Mesodermal cell (in vitro differentiated cells): ENCODE data around the gene WNT9B.

ENCODE experiments used
- H3K27ac ChIP-seq: 2 replicates; pipeline ENCODE4 v1.7.0; 2013; ENCODE audit warnings: mild to moderate bottlenecking, low read depth, low read length, moderate library complexity; ENCODE audit not compliant: severe bottlenecking
- H3K36me3 ChIP-seq: 2 replicates; pipeline ENCODE4 v1.7.1; 2013; ENCODE audit warnings: mild to moderate bottlenecking, low read length, moderate library complexity; ENCODE audit not compliant: control insufficient read depth, insufficient read depth
- H3K4me1 ChIP-seq: one replicate; pipeline ENCODE4 v1.7.1; 2013; ENCODE audit warnings: mild to moderate bottlenecking, low read length; ENCODE audit not compliant: insufficient read depth, control insufficient read depth, poor library complexity, severe bottlenecking
- H3K4me3 ChIP-seq: 2 replicates; pipeline ENCODE4 v1.7.0; 2013; ENCODE audit warnings: low read length, control low read depth, mild to moderate bottlenecking; ENCODE audit not compliant: insufficient read depth, poor library complexity, severe bottlenecking; ENCODE audit errors: extremely low read depth
- H3K9me3 ChIP-seq: 2 replicates; pipeline ENCODE4 v1.7.1; 2013; ENCODE audit warnings: mild to moderate bottlenecking, low read length, moderate library complexity; ENCODE audit not compliant: control insufficient read depth
- WGBS, 2 experiments: methylation state at CpG; one replicate each; pipeline ENCODE4 v1.1.5; 2013; ENCODE audit warnings: missing lambda C conversion rate in 2 of 2; ENCODE audit not compliant: insufficient coverage in 2 of 2; 5-methylcytosine and 5-hydroxymethylcytosine counted together

WNT9B gene

DNA sequence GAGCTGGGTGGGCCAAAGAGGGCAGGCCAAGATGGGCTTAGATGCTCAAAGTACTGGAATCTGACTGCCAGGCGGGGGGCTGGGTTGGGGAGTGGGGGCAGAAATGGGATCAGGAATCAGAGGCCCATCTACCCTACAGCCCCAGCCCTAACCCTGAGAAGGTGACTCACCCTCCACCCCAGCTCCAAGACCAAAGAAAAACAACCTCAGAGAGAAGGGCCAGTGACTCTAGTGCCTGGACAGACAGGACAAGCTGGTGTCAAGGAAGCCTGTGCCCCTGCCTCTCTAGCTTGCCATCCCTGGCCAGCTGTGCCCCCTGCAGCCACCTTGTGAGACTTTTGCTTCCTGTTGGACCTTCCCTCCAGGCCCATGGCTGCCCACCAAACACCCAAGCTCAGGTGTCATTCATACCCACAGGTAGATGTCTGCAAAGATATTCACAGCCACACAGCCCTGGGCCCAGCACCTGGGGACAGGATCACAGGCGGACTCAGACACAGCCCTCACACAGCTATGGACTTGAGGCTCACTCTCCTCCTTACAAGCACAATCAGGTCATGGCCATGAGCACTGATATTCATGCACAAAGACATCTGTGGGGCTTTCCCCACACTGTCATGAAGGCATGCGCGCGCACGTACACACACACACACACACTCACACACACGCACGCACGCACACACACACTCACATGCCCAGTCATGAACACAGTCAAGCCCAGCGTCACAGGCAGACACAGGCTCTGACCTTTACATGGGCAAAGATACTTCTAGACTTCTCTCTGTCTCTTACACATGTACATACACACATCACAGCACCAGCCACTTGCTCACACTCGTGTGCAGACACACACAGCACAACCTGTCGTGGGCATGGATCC, 35.7 kb upstream of the WNT9B start:
- H3K27ac ChIP-seq = no peak overlapping the region
- no peaks in the 10 kb centered on the region for H3K36me3 ChIP-seq
- H3K4me1 ChIP-seq = peaks cover 62% of the 10 kb centered on the region
- no peaks in the 10 kb centered on the region for H3K9me3 ChIP-seq
- 72 to 81% methylated on average over 10 to 11 of the region's 12 CpGs for WGBS, 2 experiments
- no peak overlapping the region for H3K4me3 ChIP-seq

DNA sequence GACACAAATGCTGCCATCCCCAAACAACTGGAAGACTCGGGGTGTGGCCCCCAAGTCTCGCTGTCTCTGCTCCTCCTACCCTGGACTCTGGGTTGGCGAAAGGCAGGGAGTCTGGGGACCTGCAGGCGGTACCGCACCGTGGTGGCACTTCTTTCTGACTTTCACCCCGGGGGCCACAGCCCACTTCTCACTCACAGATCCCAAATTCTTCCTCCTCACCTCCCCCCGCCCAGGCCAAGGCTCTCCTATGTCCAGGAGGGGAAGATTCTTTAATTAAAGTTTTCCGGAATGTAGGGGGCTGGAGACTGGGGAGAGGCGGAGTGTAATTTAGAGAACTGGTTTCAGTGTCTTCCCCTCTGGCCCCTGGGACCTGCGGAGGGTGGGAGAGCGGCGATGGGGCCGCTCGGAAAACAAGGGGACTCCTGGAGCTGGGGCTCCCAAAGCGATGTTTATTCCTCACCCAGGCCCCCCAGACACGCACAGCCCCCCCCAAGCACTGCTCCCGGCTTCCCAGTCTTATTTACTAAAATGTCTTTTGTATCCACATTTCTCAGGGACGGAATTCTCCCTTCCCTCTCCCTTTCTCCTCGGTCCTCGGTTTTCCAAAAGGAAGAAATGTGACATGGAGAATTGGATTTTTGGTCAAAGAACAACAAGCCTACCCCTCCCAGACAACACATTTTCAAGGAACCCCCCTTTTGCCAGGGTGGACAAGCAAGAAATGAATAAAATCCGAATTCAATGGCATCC, 34.1 kb upstream of the WNT9B start:
- 3 to 8% methylated on average over 11 to 12 of the region's 22 CpGs for WGBS, 2 experiments
- H3K9me3 ChIP-seq = no peaks in the 10 kb centered on the region
- peak overlapping the region; percentile 47 for H3K4me3 ChIP-seq
- H3K36me3 ChIP-seq = no peaks in the 10 kb centered on the region
- H3K27ac ChIP-seq = no peak overlapping the region
- H3K4me1 ChIP-seq = peaks cover 52% of the 10 kb centered on the region

DNA sequence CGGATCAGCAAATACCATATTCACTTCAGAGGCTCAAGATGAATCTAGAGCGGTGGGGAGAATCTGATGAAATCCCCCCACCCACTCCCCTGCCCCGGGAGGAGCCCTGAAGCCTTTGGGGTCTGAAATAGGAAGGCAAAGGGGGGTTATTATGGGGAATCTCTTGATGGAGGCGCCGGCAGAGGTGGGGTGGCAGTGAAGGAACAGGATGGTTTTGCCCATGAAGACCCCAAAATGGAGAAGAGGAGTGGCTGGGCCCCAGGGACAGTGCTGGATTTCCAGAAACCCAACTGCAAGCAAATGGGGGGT, 33.5 kb upstream of the WNT9B start:
- Histone ChIP-seq H3K9me3 (no peaks in the 10 kb centered on the region), H3K4me3 (peak overlapping the region; percentile 47), H3K27ac (no peak overlapping the region), H3K36me3 (no peaks in the 10 kb centered on the region), H3K4me1 (peaks cover 47% of the 10 kb centered on the region)
- WGBS, 2 experiments = 0 to 10% methylated on average over 2 of the region's 5 CpGs

DNA sequence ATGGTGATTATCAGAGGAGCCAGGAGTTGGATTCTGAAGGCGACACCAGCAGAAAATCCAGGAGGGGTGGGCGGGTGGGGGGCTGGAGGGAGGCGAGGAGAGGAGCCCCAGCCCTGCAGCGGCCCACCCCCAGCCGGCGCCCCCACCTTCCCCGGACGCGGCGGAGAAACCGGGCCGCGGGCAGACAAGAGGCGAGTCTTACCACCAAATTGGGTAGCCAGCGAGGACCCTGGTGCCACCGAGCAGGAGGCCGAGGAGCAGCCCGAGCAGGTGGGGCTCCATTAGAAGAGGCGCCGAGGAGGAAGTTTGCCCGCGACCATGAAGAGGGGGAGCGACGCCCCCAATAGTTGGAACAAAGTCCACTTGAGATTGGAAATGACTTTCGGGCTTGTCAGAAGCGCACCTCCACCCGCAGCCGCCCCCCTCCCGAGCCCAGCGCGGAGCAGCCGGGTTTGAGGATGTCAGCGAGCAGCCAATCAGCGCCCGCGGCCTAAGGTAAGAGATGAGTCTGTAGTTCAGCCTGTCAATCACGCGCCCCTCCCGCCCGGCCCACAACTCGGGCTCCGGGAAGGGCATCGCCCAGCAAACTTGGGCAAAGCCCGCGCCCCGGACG, 33.0 kb upstream of the WNT9B start, which contains the start of gene WNT3:
WNT3 (minus strand) TSS at position 377 of the 613 bp plus-strand sequence; CDS start at position 282, 95 bp downstream.
- Histone ChIP-seq H3K9me3 (no peaks in the 10 kb centered on the region), H3K36me3 (no peaks in the 10 kb centered on the region), H3K4me3 (peak within 1 kb of the TSS; percentile 47), H3K27ac (peak within 1 kb of the TSS; percentile 59), H3K4me1 (peaks cover 42% of the 10 kb centered on the region)
- 1% methylated on average over 40 to 41 of the region's 47 CpGs for WGBS, 2 experiments

DNA sequence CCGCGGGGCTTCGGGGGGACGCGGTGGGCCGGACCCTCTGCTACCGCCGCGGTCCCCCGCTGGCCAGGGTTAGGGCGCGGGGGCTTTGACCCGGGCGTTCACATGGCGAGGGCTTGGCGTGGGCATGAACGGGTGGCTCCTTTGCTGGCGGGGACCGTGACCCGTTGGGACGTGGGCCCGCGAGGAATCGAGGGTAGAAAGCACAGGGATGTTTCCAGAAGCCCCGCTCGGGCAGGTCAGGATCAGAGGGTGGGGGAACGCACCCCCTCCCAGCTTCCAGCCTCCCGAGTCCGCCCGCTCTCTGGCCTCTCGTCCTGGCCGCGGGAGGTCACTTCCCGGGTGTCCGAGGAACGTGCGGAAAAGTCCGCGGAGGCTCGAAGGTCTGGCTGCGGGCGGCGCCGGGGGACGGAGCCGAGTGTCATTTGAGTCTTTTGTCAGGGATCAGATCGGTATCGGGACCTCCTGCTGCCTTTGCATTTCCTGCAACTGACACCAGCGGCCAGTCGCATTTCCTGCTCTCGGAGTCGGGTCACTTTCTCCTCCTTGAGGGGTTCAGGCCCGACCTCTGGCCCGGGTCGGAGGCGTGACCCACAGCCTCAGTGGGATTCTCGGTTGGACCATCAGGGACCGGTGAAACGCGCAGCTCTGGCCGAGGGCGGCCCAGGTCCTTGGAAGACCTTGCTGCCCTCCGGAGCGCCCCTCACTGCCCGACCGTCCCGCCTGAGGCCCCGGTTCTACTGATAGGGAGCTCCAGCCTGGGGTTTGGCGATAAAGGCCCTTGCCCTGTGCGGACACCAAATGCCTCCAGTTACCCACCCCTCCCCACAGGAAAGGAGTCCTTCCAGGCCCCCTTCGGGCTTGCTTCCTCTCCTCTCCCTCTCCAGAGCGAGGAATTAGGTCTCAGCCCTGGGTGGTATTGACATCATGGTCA, 32.2 kb upstream of the WNT9B start:
- 1% methylated on average over 59 to 68 of the region's 72 CpGs for WGBS, 2 experiments
- H3K4me1 ChIP-seq = peaks cover 34% of the 10 kb centered on the region
- peak overlapping the region; percentile 47 for H3K4me3 ChIP-seq
- no peaks in the 10 kb centered on the region for H3K9me3 ChIP-seq
- no peaks in the 10 kb centered on the region for H3K36me3 ChIP-seq
- peak overlapping the region; percentile 59 for H3K27ac ChIP-seq

DNA sequence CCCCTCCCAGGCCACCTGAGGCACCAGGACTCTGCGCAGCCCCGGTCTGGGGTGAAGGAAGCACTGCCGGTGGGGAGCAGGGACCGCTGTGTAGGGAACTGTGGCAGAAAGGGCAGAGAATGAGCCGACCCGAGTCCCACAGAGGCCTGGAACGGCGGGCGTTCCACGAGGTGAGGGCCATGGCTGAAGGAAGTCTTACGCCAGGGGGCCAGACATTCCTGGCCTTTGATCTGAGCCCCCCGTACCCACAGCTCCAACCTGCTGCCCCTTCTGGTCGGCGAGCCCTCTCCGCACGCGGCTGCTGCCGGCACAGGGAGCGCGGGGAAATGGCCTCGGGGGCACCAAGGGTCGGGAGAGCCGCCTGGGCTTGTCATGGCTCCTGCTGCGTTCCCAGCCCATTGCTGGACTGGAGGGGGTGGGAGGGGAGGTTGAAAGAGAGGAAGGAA, 31.5 kb upstream of the WNT9B start:
- H3K27ac ChIP-seq = peak overlapping the region; percentile 59
- H3K4me3 ChIP-seq = peak overlapping the region; percentile 47
- 4 to 5% methylated on average over 13 to 24 of the region's 24 CpGs for WGBS, 2 experiments

DNA sequence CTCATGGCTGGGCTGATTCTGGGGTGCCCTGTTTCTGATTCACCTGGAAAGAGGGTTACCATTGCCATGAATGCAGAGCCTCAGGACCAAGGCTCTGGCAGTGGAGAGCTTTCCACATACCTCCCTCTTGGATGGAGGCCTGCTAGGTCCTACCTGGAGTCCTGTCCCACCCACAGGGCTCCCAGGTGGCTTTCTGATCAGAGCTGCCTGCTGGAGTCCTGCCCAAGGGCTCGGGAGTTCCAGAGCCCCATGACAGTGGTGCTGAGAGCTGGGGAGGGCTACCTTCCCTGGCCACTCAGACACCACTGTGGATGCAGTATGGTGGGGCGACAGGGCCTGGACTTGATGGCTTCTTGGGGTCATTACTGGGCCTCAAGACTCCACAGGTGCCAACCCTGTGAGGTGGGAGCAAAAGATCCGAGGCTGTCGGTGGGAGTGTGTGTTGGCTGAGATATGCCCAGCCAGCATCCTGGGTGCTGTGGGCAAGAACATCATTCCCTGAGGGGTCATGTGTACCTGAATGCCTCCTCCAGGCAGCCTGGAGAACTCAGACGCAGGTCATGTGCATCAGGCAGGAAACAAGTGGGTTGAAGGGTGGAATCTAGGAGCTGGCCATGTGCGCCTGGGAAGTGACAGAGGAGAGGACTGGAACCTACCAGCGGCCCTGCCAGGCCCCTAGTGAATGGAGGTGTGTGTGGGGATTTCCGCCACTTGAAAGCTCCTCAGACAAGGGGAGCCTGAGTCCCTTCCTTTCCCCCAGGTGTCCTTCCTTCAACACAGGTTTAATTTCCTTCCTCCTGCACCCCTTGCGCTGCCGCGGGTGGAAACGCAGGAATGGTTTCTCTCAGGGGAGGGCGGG, 30.6 kb upstream of the WNT9B start:
- Histone ChIP-seq H3K4me1 (peaks cover 30% of the 10 kb centered on the region), H3K36me3 (no peaks in the 10 kb centered on the region), H3K4me3 (no peak overlapping the region), H3K27ac (no peak overlapping the region), H3K9me3 (no peaks in the 10 kb centered on the region)
- 39 to 52% methylated on average over 10 to 11 of the region's 13 CpGs for WGBS, 2 experiments

More for the DNA sequence above, 31.5 kb upstream of the WNT9B start:
- no peaks in the 10 kb centered on the region for H3K36me3 ChIP-seq
- no peaks in the 10 kb centered on the region for H3K9me3 ChIP-seq
- peaks cover 34% of the 10 kb centered on the region for H3K4me1 ChIP-seq

DNA sequence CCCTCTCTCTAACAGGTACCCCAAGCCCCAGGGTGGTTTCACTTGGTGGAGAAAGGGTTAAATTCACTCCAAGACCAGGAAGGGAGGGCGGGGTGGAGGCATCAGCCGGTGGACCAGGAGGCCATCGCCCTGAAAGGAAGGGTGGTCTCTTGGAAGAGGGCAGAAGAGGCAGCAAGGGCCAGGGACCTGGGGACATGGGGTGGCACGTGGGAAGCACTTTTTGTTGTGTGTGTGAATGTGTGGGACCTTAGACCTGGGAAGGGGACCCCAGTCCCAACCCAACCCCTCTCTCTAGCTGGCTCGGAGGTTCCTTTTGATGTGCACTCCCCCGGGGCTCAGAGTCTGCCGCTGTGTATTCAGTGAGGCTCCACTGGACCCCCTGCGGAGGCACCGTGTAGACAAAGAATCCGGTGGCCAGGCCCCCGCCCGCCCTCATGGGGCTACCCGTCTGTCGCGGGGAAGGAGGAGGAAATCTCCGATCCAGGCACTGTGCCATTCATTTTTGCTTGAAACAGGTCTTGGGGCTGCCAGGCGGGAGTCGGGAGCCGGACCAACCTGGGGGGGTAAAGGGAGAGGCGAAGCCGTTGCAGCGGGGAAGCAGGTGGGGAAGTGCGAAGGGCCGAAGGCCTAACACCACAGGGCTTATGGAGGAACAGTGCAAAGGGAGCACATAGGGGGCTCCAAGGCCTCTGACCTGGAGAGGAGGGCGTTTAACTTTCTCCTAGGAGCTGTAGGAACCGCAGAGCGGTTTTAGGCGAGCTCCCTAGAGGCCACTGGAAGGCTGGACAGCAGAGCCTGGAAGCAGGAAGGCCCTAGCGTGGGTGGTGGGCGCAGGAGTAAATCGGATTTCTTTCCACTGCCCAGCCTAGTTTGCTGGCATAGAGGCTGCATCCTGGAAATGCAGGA, 29.6 kb upstream of the WNT9B start:
- WGBS, 2 experiments = 34 to 36% methylated on average over 27 to 28 of the region's 31 CpGs

More for the DNA sequence above, 29.6 kb upstream of the WNT9B start:
- Histone ChIP-seq H3K9me3 (no peaks in the 10 kb centered on the region), H3K36me3 (no peaks in the 10 kb centered on the region), H3K4me3 (no peak overlapping the region), H3K27ac (no peak overlapping the region), H3K4me1 (peaks cover 22% of the 10 kb centered on the region)
